Measurements from ENCODE around the gene ZER1.

DNA sequence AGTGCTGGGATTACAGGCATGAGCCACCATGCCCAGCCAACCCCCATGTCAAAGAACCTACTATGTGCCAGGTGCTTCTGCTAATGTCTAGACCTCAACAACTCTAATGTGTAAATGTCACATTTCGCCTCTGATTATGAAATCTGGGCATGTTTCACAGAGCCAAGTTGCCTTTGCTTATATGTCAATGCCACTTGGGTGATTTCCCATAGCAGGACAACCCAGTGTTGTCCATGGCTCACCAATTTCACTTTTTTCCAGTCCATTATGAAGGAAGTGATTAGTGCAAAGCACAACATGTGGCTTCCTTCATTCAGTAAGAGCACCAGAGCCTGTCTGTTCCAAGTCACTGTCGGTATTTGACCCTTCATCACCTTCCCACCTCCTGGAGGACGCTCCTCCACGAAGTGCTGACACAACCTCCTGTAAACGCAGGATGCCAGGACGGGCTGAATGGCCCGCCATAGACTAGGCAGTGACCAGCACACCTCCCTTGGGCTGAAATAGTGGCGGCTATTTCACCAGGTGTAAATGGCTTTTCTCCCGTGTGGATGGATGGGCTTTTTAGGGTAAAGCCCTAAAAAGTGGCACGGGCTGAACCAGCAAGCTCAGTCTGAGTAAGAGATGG, 70.4 kb downstream of the ZER1 start:
- TF ChIP-seq CTCF (IDR thresholded peaks at IDR 0.05) (no peak), POLR2A (IDR thresholded peaks at IDR 0.05) (no peak), POLR2AphosphoS5 (IDR thresholded peaks at IDR 0.05) (no peak)

All from breast epithelium (tissue), 3 donors.